SK-N-SH (cell line): ENCODE measurements around the gene ZBED5. TPM values are rescaled to one million over a fixed set of nuclear protein-coding genes. Genes with fewer than 3 reads are reported as not detected.

Source experiments
- CTCF ChIA-PET: fragments of 300-600, 350-600 bp; formaldehyde crosslinking; extraction: SDS; loops from one replicate; lab custom pipeline; 2021; lab: Yijun Ruan, JAX
- POLR2A ChIA-PET: fragments of 350-600 bp; sonication (Branson Sonifier 250); formaldehyde crosslinking; extraction: SDS; loops from one replicate; lab custom pipeline; 2020; ENCODE audit warnings: antibody characterized with exemption, inconsistent platforms; lab: Yijun Ruan, JAX
- DNase-seq: peaks from one replicate; pipeline ENCODE4 v3.0.0; 2012
- H2AFZ ChIP-seq: fragments of 200-600 bp; sonication (generic); 2 replicates; pipeline ENCODE4 v1.8.1; 2016; ENCODE audit warnings: antibody characterized with exemption, mild to moderate bottlenecking, low read depth
- H3F3A ChIP-seq: fragments of 200-600 bp; sonication (generic); replicated peaks from 2 replicates; pipeline ENCODE3; 2016; ENCODE audit warnings: antibody characterized with exemption, mild to moderate bottlenecking; ENCODE audit not compliant: insufficient read depth
- H3K27ac ChIP-seq, 2 experiments: fragments of 200-500 bp in 1 of 2; fragments of 200-600 bp in 1 of 2; sonication (Bioruptor generic) in 1 of 2; sonication (generic), shearing (Covaris generic) in 1 of 2; 2 replicates each; pipeline versions ENCODE4 v1.5.1 to v1.6.1; 2014 to 2016; ENCODE audit warnings: low read depth in 2 of 2, inconsistent platforms in 1 of 2, low read length in 1 of 2, mild to moderate bottlenecking in 1 of 2, mixed read lengths in 1 of 2
- H3K27me3 ChIP-seq: fragments of 200-600 bp; sonication (generic), shearing (Covaris generic); 2 replicates; pipeline ENCODE4 v1.6.1; 2016; ENCODE audit warnings: mixed run types; ENCODE audit not compliant: insufficient read depth
- H3K36me3 ChIP-seq, 2 experiments: fragments of 200-500 bp in 1 of 2; fragments of 200-600 bp in 1 of 2; sonication (Bioruptor generic) in 1 of 2; sonication (generic) in 1 of 2; replicated peaks in 1 of 2; 2 replicates each; pipeline versions ENCODE3 to v1.5.1; 2014 to 2016; ENCODE audit warnings: low read length in 1 of 2, mild to moderate bottlenecking in 1 of 2; ENCODE audit not compliant: insufficient read depth in 2 of 2, control insufficient read depth in 1 of 2
- H3K4me1 ChIP-seq, 2 experiments: fragments of 200-500 bp in 1 of 2; fragments of 200-600 bp in 1 of 2; sonication (Bioruptor generic) in 1 of 2; sonication (generic), shearing (Covaris generic) in 1 of 2; 2 replicates each; pipeline versions ENCODE4 v1.5.1 to v1.6.1; 2014 to 2016; ENCODE audit warnings: low read depth in 1 of 2, low read length in 1 of 2, mixed run types in 1 of 2; ENCODE audit not compliant: insufficient read depth in 2 of 2, control insufficient read depth in 1 of 2
- H3K4me2 ChIP-seq: fragments of 200-600 bp; sonication (generic), shearing (Covaris generic); 2 replicates; pipeline ENCODE4 v1.6.1; 2017; ENCODE audit warnings: mixed run types
- H3K4me3 ChIP-seq, 2 experiments: fragments of 200-500 bp in 1 of 2; fragments of 200-600 bp in 1 of 2; sonication (Bioruptor generic) in 1 of 2; sonication (generic), shearing (Covaris generic) in 1 of 2; 2 replicates each; pipeline versions ENCODE4 v1.5.1 to v1.8.1; 2014 to 2016; ENCODE audit warnings: low read depth in 2 of 2, inconsistent platforms in 1 of 2, low read length in 1 of 2, mild to moderate bottlenecking in 1 of 2, mixed read lengths in 1 of 2, moderate library complexity in 1 of 2
- H3K79me2 ChIP-seq: fragments of 200-600 bp; sonication (generic); 2 replicates; pipeline ENCODE4 v1.8.1; 2017; ENCODE audit warnings: mild to moderate bottlenecking; ENCODE audit not compliant: insufficient read depth
- H3K9ac ChIP-seq: fragments of 200-600 bp; sonication (generic); 2 replicates; pipeline ENCODE4 v1.6.1; 2017; ENCODE audit warnings: mixed run types
- H3K9me2 ChIP-seq: fragments of 200-600 bp; sonication (generic); 2 replicates; pipeline ENCODE4 v1.6.1; 2017; ENCODE audit warnings: mixed run types
- H3K9me3 ChIP-seq: fragments of 200-600 bp; sonication (generic); 2 replicates; pipeline ENCODE4 v1.6.1; 2017; ENCODE audit warnings: mixed run types, mild to moderate bottlenecking, moderate library complexity
- H4K20me1 ChIP-seq: fragments of 200-600 bp; sonication (generic); 2 replicates; pipeline ENCODE4 v1.6.1; 2017; ENCODE audit warnings: mild to moderate bottlenecking, mixed run types; ENCODE audit not compliant: insufficient read depth
- CHD2 ChIP-seq: fragments of 150-350 bp; IDR thresholded peaks from 2 replicates; pipeline ENCODE4 v1.6.1; 2018; ENCODE audit warnings: low read length; ENCODE audit not compliant: partially characterized antibody
- EZH2phosphoT487 ChIP-seq: fragments of 200-600 bp; sonication (generic); IDR thresholded peaks from 2 replicates; pipeline ENCODE4 v1.6.1; 2017; ENCODE audit warnings: low read depth, mixed run types, mild to moderate bottlenecking, antibody characterized with exemption, moderate library complexity, borderline replicate concordance
- FOXJ3 ChIP-seq: sonication (generic); formaldehyde crosslinking; IDR thresholded peaks from 2 replicates; pipeline ENCODE4 v1.5.1; 2020; ENCODE audit warnings: mild to moderate bottlenecking, missing genetic modification reagents
- FOXM1 ChIP-seq: IDR thresholded peaks from 2 replicates; pipeline ENCODE4 v1.4.0; 2012; ENCODE audit warnings: low read depth, mild to moderate bottlenecking
- GABPA ChIP-seq: IDR thresholded peaks from 2 replicates; pipeline ENCODE4 v1.4.0; 2012; ENCODE audit warnings: low read depth, mild to moderate bottlenecking
- GATA2 ChIP-seq: sonication (generic); formaldehyde crosslinking; IDR thresholded peaks from 2 replicates; pipeline ENCODE4 v1.5.0; 2020; ENCODE audit warnings: mild to moderate bottlenecking, missing genetic modification reagents
- MEF2A ChIP-seq: IDR thresholded peaks from 2 replicates; pipeline ENCODE4 v1.4.0; 2012; ENCODE audit warnings: low read depth, borderline replicate concordance
- MXI1 ChIP-seq: IDR thresholded peaks from 2 replicates; pipeline ENCODE4 v1.6.1; 2012; ENCODE audit warnings: mild to moderate bottlenecking, low read depth, low read length, improper control_type of control experiment
- NRF1 ChIP-seq: IDR thresholded peaks from 2 replicates; pipeline ENCODE4 v1.6.1; 2012; ENCODE audit warnings: low read depth, mild to moderate bottlenecking, low read length
- POLR2AphosphoS5 ChIP-seq: IDR thresholded peaks from 2 replicates; pipeline ENCODE4 v1.6.1; 2012; ENCODE audit warnings: low read depth, low read length
- RCOR1 ChIP-seq: fragments of 150-350 bp; IDR thresholded peaks from 2 replicates; pipeline ENCODE4 v1.6.1; 2017; ENCODE audit warnings: antibody characterized with exemption, low read length
- RFX5 ChIP-seq: IDR thresholded peaks from 2 replicates; pipeline ENCODE4 v1.6.1; 2012; ENCODE audit warnings: mild to moderate bottlenecking, improper control_type of control experiment, low read length
- RXRA ChIP-seq: IDR thresholded peaks from 2 replicates; pipeline ENCODE4 v1.4.0; 2012; ENCODE audit warnings: low read depth, mild to moderate bottlenecking, borderline replicate concordance
- SIN3A ChIP-seq: IDR thresholded peaks from 2 replicates; pipeline ENCODE4 v1.6.1; 2012; ENCODE audit warnings: low read depth, mild to moderate bottlenecking, low read length, moderate library complexity, borderline replicate concordance
- SMC3 ChIP-seq: IDR thresholded peaks from 2 replicates; pipeline ENCODE4 v1.6.1; 2012; ENCODE audit warnings: low read depth, low read length, improper control_type of control experiment
- YY1 ChIP-seq: IDR thresholded peaks from 2 replicates; pipeline ENCODE4 v1.4.0; 2012; ENCODE audit warnings: low read depth, mild to moderate bottlenecking
- WGBS: methylation state at CpG from one replicate; pipeline ENCODE4 v1.1.6; 2017; ENCODE audit warnings: low lambda C conversion rate; 5-methylcytosine and 5-hydroxymethylcytosine counted together
- polyA plus RNA-seq, 3 experiments: library from polyadenylated mRNA; depleted of rRNA; stranded (reverse); fragments of >200 nt; gene quantifications; 2 replicates each; pipeline ENCODE4 v1.2.3, GENCODE V29; 2012
- TF ChIP-seq, protein P1 (sequence below): IDR thresholded peaks from 2 replicates; pipeline ENCODE4 v1.4.0; 2012; ENCODE audit warnings: low read depth, borderline replicate concordance
- TF ChIP-seq, protein P2 (sequence below): IDR thresholded peaks from 2 replicates; pipeline ENCODE4; 2012
- TF ChIP-seq, protein P3 (sequence below): IDR thresholded peaks from 2 replicates; pipeline ENCODE4 v1.4.0; 2012; ENCODE audit warnings: low read depth, borderline replicate concordance
- TF ChIP-seq, protein P4 (sequence below): fragments of 150-350 bp; IDR thresholded peaks from 2 replicates; pipeline ENCODE4 v1.6.1; 2017; ENCODE audit warnings: antibody characterized with exemption, low read length, low read depth, borderline replicate concordance

Gene ZBED5
- polyA plus RNA-seq, 1 of the 3 experiments (the other 2 are of a cell fraction): 23.5 TPM

DNA sequence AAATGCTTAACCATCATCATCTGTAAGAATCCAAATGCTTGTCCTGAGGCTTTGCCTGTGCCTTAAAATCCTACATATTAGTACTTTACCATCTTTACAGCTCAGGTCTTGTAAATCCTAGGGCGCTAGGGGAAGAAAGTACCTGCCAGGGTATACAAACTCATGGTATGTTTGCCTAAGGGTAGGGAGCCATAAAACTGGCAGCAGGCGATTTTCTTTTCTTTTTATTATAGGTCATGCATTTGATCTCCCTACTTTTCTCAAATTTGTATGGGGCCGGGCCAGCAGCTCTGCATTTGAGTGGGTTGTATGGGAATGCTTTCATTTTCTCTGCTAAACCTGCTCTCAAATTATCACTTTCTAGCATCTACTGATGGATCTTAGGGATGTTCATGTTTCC, 24.0 kb upstream of the ZBED5 start:
- Histone ChIP-seq H3K79me2 (no peaks in the 10 kb centered on the region), H3K27ac (no peak overlapping the region), H3K27me3 (no peaks in the 10 kb centered on the region), H3K9me2 (no peaks in the 10 kb centered on the region), H3F3A (peaks cover 15% of the 10 kb centered on the region), H3K9ac (no peak overlapping the region), H2AFZ (no peak overlapping the region), H3K36me3 (no peaks in the 10 kb centered on the region), H3K4me3 (no peak overlapping the region), H3K4me2 (no peak overlapping the region), H4K20me1 (no peaks in the 10 kb centered on the region), H3K9me3 (no peaks in the 10 kb centered on the region), H3K4me1 (peaks cover 9 to 10% of the 10 kb centered on the region in 2 experiments; a peak in 3 of 4 replicates)
- no peak for DNase-seq
- CTCF ChIA-PET: interaction anchor here (1.0 to 1.3 kb wide), 2 partner anchors 10 to 112 kb away, joined by 3 read pairs; no protein-coding TSS in a partner anchor
- 92% methylated on average over 3 of the region's 3 CpGs for WGBS
- POLR2A ChIA-PET: no interaction called here
- TF ChIP-seq, protein P1, sequence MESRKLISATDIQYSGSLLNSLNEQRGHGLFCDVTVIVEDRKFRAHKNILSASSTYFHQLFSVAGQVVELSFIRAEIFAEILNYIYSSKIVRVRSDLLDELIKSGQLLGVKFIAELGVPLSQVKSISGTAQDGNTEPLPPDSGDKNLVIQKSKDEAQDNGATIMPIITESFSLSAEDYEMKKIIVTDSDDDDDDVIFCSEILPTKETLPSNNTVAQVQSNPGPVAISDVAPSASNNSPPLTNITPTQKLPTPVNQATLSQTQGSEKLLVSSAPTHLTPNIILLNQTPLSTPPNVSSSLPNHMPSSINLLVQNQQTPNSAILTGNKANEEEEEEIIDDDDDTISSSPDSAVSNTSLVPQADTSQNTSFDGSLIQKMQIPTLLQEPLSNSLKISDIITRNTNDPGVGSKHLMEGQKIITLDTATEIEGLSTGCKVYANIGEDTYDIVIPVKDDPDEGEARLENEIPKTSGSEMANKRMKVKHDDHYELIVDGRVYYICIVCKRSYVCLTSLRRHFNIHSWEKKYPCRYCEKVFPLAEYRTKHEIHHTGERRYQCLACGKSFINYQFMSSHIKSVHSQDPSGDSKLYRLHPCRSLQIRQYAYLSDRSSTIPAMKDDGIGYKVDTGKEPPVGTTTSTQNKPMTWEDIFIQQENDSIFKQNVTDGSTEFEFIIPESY: no peak
- TF ChIP-seq RXRA: no peak
- no peak for TF ChIP-seq FOXM1
- no peak for TF ChIP-seq GATA2
- TF ChIP-seq SMC3: no peak
- TF ChIP-seq FOXJ3 (CRISPR knock-in tag): no peak
- no peak for TF ChIP-seq POLR2AphosphoS5
- TF ChIP-seq YY1: no peak
- TF ChIP-seq, protein P2, sequence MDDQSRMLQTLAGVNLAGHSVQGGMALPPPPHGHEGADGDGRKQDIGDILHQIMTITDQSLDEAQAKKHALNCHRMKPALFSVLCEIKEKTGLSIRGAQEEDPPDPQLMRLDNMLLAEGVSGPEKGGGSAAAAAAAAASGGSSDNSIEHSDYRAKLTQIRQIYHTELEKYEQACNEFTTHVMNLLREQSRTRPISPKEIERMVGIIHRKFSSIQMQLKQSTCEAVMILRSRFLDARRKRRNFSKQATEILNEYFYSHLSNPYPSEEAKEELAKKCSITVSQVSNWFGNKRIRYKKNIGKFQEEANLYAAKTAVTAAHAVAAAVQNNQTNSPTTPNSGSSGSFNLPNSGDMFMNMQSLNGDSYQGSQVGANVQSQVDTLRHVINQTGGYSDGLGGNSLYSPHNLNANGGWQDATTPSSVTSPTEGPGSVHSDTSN: no peak
- TF ChIP-seq CHD2: no peak
- no peak for TF ChIP-seq SIN3A
- TF ChIP-seq, protein P3, sequence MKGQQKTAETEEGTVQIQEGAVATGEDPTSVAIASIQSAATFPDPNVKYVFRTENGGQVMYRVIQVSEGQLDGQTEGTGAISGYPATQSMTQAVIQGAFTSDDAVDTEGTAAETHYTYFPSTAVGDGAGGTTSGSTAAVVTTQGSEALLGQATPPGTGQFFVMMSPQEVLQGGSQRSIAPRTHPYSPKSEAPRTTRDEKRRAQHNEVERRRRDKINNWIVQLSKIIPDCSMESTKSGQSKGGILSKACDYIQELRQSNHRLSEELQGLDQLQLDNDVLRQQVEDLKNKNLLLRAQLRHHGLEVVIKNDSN: no peak
- TF ChIP-seq NRF1: no peak
- no peak for TF ChIP-seq MXI1
- no peak for TF ChIP-seq RFX5
- no peak for TF ChIP-seq EZH2phosphoT487
- TF ChIP-seq GABPA: no peak
- TF ChIP-seq, protein P4, sequence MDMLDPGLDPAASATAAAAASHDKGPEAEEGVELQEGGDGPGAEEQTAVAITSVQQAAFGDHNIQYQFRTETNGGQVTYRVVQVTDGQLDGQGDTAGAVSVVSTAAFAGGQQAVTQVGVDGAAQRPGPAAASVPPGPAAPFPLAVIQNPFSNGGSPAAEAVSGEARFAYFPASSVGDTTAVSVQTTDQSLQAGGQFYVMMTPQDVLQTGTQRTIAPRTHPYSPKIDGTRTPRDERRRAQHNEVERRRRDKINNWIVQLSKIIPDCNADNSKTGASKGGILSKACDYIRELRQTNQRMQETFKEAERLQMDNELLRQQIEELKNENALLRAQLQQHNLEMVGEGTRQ: no peak
- TF ChIP-seq MEF2A: no peak
- TF ChIP-seq RCOR1: no peak
